ENCODE data around the gene TARS2. TPM values are rescaled to one million over a fixed set of nuclear protein-coding genes. Genes with fewer than 3 reads are reported as not detected.

Gene TARS2
- polyA plus RNA-seq, 1 experiment: 17.7 TPM

DNA sequence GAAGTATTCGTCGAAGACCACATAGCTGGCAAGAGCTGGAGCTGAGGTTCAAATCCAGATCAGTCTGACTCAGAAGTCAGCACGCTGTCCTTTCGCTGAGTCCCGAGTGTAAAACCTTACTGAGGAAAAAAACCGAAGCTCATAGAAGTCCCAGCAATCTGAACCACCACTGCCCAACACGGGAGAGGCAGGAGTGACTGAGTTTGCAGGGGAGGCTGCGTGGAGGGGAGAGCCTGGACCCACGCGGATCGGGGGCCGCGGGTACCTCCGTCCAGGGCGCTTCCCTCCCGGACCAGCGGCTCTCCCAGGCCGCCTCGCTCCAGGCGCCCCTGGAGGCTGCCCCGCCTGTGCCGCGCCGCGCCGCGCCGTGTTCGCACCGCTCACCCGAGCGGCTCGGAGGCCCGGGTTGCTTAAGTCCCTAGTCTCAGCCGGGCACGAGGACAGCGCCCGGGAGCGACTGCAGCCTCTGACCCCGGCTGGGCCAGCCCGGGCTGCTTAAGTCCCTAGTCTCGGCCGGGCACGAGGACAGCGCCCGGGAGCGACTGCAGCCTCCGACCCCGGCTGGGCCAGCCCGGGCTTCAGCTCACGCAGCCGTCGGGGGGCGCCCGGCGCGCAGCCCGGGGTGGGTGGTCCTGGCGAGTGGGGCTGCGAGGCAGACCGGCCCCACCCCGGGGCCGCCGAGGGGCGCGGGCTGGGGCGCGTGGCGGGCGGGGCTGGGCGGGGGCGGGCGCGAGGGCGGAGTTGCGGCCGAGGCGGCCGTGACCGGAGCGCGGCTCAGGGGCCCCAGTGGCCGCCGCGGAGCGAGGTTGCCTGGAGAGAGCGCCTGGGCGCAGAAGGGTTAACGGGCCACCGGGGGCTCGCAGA is 61.6 kb downstream of the TARS2 start, which contains the start of gene ADAMTSL4:
Gene ADAMTSL4, plus strand, starts transcription at position 777 of the 864 bp plus-strand sequence. CDS start 2,881 bp downstream, outside the sequence.
- TF ChIP-seq, protein P1, sequence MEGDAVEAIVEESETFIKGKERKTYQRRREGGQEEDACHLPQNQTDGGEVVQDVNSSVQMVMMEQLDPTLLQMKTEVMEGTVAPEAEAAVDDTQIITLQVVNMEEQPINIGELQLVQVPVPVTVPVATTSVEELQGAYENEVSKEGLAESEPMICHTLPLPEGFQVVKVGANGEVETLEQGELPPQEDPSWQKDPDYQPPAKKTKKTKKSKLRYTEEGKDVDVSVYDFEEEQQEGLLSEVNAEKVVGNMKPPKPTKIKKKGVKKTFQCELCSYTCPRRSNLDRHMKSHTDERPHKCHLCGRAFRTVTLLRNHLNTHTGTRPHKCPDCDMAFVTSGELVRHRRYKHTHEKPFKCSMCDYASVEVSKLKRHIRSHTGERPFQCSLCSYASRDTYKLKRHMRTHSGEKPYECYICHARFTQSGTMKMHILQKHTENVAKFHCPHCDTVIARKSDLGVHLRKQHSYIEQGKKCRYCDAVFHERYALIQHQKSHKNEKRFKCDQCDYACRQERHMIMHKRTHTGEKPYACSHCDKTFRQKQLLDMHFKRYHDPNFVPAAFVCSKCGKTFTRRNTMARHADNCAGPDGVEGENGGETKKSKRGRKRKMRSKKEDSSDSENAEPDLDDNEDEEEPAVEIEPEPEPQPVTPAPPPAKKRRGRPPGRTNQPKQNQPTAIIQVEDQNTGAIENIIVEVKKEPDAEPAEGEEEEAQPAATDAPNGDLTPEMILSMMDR (IDR thresholded peaks at IDR 0.05; ENCODE audit: insufficient read depth, low read depth, low read length): 0 out of 2 replicates have a peak, but pooled peaks have one; percentile 2
- ChIA-PET CTCF (interaction anchor here (0.5 to 6.2 kb wide), 7 partner anchors 11 to 110 kb away, joined by 3 to 43 read pairs (median 3); no protein-coding TSS in a partner anchor), POLR2A (interaction anchor here (0.7 kb wide), 1 partner anchor 19 kb away, joined by 3 read pairs; no protein-coding TSS in a partner anchor)
- Histone ChIP-seq H3K36me3 (ENCODE audit: control insufficient read depth, insufficient read depth, low read length) (no peaks in the 10 kb centered on the region), H3K4me3 (ENCODE audit: low read depth, low read length) (peak within 1 kb of the TSS; percentile 52), H3K27me3 (ENCODE audit: control insufficient read depth, insufficient read depth, low read length) (no peaks in the 10 kb centered on the region)
- no peak for DNase-seq (ENCODE audit: low read depth)

DNA sequence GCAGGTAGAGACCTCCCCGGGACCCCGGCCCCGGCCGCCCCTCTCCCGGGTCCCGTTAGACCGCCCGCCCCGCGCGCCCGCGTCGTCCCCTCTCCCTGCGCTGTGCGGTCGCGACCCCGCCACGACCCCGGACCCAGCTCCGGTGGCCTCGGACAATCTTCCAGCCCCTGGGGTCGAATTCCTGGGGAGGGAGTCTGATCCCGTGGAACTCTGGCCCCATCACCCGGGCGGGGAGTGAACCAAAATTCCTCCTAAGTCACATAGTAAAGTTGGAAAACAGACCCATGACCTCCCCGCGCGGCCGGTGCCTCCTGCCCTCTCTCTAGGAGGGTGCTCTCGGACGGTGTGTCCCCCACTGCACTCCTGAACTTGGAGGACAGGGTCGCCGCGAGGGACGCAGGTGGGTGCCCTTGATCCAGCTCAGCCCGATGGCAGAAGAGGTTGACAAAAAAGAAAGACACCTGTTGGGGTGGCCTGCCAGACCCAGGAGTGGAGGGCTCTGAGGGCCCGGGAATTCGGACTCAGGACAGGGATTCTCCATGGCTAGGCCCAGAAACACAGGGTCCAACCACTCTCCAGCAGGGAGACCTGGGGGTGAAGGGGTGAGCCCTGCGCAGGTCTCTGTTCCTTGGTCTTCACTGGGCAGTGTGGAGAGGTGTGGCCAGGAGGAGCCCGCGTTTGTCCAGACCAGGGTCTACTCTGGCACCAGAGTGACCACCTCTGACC is 62.4 kb downstream of the TARS2 start:
- H3K36me3 ChIP-seq (ENCODE audit: control insufficient read depth, insufficient read depth, low read length): no peaks in the 10 kb centered on the region
- no peak for DNase-seq (ENCODE audit: low read depth)
- ChIA-PET POLR2A (no interaction called here), CTCF (interaction anchor here (0.9 to 6.2 kb wide), 7 partner anchors 10 to 80 kb away, joined by 3 to 43 read pairs (median 3); no protein-coding TSS in a partner anchor)
- TF ChIP-seq, protein P1 (IDR thresholded peaks at IDR 0.05; ENCODE audit: insufficient read depth, low read depth, low read length): peak; percentile 18; the same call in 1 of the 2 replicates
- no peaks in the 10 kb centered on the region for H3K27me3 ChIP-seq (ENCODE audit: control insufficient read depth, insufficient read depth, low read length)
- peak overlapping the region; percentile 52 for H3K4me3 ChIP-seq (ENCODE audit: low read depth, low read length)

DNA sequence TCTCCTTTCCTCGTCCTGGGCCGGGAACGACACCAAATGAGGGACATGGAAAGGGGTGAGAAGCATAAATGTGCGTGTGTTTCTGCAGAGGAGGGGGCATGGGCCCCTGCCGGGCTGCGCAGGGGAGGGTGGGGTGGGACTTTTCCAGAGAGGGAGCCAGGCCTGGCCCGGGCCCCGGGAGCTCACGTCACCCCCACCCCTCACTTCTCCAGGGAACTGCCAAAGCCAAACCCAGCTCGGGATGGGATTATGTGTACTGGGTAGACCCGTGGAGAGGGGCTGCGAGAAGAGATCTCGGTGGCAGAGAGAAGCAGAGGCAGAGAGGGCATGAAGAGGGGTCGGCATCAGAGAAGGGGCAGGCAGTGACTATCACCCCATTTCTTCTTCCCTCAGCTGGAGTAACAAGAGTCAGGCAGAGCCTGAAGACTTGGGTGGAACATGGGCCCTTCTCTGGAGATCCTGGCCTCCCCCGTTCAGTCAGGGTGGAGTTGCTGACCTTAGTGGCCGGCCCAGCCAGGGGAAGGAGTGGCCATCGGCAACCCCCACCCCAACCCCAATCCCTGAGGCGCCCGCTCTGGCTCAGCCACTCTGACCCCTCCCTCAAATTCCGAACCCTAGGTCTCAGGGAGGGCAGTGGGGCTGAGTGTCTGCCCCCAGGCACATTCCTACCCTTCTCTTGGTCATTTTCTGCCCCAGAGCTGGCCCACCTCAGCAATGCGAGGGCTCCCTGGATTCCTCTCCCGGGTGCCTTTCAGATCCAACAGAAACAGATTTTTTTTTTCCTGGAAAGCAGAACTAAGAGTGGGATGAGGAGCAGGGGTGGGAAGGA is 63.2 kb downstream of the TARS2 start:
- TF ChIP-seq, protein P1 (IDR thresholded peaks at IDR 0.05; ENCODE audit: insufficient read depth, low read depth, low read length): no peak
- CTCF ChIA-PET: interaction anchor here (0.6 to 6.2 kb wide), 7 partner anchors 9 to 98 kb away, joined by 3 to 43 read pairs (median 5); no protein-coding TSS in a partner anchor
- peak overlapping the region; percentile 52; the same call in 1 of the 2 replicates for H3K4me3 ChIP-seq (ENCODE audit: low read depth, low read length)
- no peak for DNase-seq (ENCODE audit: low read depth)
- no peaks in the 10 kb centered on the region for H3K36me3 ChIP-seq (ENCODE audit: control insufficient read depth, insufficient read depth, low read length)
- POLR2A ChIA-PET: interaction anchor here (0.7 kb wide), 1 partner anchor 64 kb away, joined by 4 read pairs; no protein-coding TSS in a partner anchor
- H3K27me3 ChIP-seq (ENCODE audit: control insufficient read depth, insufficient read depth, low read length): no peaks in the 10 kb centered on the region

DNA sequence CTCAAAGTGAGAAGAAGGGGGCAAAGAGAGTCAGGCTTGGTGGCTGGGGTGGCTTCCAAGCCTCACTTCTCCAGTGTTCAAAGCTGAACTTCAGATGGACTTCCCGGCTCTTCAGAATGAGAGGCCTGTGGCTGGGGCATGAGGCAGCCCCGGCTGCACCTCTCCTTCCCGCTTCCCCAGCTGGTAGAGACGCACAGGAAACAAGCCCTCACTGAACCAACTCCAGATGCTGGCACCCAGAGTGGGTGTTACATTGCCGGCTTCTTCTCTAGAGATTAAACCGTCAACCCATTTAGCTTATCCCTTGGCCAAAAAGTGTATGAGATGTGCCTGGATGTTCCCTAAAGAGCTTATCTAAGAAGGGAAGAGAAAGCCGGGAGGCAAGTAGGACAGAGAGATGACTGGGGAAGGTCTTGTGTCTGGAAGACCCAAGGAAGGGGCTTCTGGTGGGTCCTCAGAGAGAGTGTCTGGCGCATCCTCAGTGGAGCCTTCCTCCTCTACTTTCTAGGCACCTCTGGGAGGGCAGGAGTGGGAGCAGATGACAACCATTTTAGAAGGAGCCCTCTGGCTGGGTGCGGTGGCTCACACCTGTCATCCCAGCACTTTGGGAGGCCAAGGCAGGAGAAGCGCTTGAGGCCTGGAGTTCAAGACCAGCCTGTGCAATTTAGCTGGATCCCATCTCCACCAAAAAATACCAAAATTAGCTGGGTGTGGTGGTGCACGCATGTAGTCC is 64.0 kb downstream of the TARS2 start:
- Histone ChIP-seq H3K36me3 (ENCODE audit: control insufficient read depth, insufficient read depth, low read length) (peaks cover 3% of the 10 kb centered on the region), H3K4me3 (ENCODE audit: low read depth, low read length) (no peak overlapping the region), H3K27me3 (ENCODE audit: control insufficient read depth, insufficient read depth, low read length) (no peaks in the 10 kb centered on the region)
- TF ChIP-seq, protein P1 (IDR thresholded peaks at IDR 0.05; ENCODE audit: insufficient read depth, low read depth, low read length): no peak
- ChIA-PET POLR2A (interaction anchor here (0.7 kb wide), 2 partner anchors 63 to 986 kb away, joined by 4 to 5 read pairs; no protein-coding TSS in a partner anchor), CTCF (interaction anchor here (0.6 to 6.2 kb wide), 7 partner anchors 8 to 428 kb away, joined by 3 to 43 read pairs (median 5); no protein-coding TSS in a partner anchor)
- no peak for DNase-seq (ENCODE audit: low read depth)
